ENCODE data around the gene HS1BP3.

- TF ChIP-seq CTCF (IDR thresholded peaks at IDR 0.05; ENCODE audit: extremely low read depth in 1 of 2, insufficient read depth in 1 of 2, low read depth in 1 of 2, low read length in 2 of 2) (no peak), POLR2A (IDR thresholded peaks at IDR 0.05; ENCODE audit: low read depth, low read length) (no peak)
These were observed 38.7 kb upstream of the HS1BP3 start for GRCh38 chr2:20689428-20690264.
